CD4-positive, alpha-beta T cell treated with Interleukin-2 at 100 ng/mL for 4 hours (primary cell): ENCODE measurements around the gene GPN2.

ENCODE experiments used
- DNase-seq: peaks from one replicate; pipeline ENCODE4 v3.0.0-alpha.2; 2020; ENCODE audit warnings: low spot score

Gene GPN2

GRCh38 chr1:26831546-26832248 is 58.4 kb downstream of the GPN2 start:
- no peak for DNase-seq

- DNase-seq, result no peak
These were observed 59.0 kb downstream of the GPN2 start for GRCh38 chr1:26831059-26831458.

DNA sequence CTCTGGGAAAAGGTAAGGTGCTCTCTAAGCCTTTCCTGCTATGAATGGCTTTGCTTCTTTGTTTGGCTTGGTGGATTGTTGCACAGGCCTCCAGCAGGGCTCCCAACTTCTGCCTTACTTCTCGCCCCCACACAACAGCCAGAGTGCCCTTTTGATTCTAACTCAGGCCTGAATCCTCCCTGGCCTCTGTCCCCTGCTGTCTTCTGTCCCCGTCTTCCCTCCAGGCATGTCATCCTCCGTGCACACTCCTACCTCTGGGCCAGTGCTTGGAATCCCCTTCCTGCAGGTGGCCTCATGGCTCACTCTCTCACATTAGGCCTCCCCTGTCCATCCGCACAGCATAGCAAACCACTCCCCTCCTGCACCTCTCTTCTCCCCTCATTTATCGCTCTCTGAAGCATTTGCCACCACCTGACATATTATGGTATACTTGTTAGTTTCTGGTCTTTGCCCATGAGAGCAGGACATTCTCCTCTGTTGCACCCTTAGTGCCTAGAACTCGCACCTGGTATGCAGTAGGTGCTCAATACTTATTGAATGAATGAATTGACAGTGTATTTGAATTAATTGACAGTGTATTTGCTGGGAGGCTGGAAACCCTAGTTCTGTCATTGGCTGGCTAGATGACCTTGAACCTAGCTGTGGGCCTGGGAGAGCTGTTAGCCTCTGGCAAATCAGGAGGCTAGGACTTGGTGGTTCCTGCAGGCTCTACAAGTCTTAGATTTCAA is 60.7 kb downstream of the GPN2 start:
- no peak for DNase-seq

GRCh38 chr1:26828411-26828991 is 61.6 kb downstream of the GPN2 start:
- DNase-seq, result peak; percentile 37

- DNase-seq, result no peak
These were observed 62.4 kb downstream of the GPN2 start for GRCh38 chr1:26827663-26828062.

DNA sequence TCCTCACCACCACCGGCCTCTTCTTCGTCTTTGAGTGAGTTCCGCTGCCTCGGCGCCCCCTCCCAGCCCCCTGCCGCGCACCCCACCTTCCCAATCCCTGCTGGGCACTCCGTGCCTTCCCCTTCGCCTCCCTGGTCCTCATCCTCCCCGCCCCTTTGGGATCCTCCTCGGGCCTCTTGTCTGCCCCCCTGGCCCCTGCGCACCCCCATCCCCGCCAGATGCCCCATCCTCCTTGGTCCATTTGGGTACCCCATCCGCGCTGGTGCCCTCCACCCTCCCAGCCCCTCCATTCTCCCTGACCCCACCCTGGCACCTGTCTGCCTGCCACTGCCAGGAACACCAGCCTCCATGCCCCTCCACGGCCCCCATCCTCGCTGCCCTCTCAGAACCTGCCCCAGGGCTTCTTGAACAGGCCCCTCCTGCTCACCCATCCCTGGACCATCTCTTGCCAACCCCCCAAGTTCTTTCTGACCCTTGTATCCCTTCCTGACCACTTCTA is 62.9 kb downstream of the GPN2 start:
- DNase-seq, result no peak

- peak; percentile 69 for DNase-seq
These were observed 63.6 kb downstream of the GPN2 start, which contains the start of gene ZDHHC18 for GRCh38 chr1:26826261-26827105. TSS of gene ZDHHC18 (plus strand) at chr1:26826688. CDS start at chr1:26826805, 117 bp downstream.
